IPS DF 19.7 (cell line): ENCODE results near the gene SUN5.
"Not testable (repeated sequence)": the region's sequence is repeated elsewhere in the genome, so short reads cannot be mapped to it uniquely, and the experiment has no call there.

Source experiments
- DNase-seq: peaks from one replicate; pipeline ENCODE4 v3.0.0-alpha.2; 2013; ENCODE audit warnings: low read depth, low spot score

SUN5 gene

GRCh38 chr20:32977281-32978008 is 26.8 kb downstream of the SUN5 start:
- DNase-seq = no peak

GRCh38 chr20:32976746-32977145 is 27.5 kb downstream of the SUN5 start:
- no peak for DNase-seq

- no peak for DNase-seq
These were observed 28.2 kb downstream of the SUN5 start for GRCh38 chr20:32975698-32976674.

DNA sequence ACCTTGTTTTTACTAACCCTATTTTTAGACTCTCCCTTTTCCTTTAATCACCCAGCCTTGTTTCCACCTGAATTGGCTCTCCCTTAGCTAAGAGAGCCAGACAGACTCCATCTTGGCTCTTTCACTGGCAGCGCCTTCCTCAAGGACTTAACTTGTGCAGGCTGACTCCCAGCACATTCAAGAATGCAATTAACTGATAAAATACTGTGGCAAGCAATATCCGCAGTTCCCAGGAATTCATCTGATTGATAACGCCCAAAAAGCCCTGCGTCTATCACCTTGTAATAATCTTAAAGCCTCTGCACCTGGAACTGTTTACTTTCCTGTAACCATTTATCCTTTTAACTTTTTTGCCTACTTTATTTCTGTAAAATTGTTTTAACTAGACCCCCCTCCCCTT is 29.1 kb downstream of the SUN5 start:
- not testable (repeated sequence) for DNase-seq

DNA sequence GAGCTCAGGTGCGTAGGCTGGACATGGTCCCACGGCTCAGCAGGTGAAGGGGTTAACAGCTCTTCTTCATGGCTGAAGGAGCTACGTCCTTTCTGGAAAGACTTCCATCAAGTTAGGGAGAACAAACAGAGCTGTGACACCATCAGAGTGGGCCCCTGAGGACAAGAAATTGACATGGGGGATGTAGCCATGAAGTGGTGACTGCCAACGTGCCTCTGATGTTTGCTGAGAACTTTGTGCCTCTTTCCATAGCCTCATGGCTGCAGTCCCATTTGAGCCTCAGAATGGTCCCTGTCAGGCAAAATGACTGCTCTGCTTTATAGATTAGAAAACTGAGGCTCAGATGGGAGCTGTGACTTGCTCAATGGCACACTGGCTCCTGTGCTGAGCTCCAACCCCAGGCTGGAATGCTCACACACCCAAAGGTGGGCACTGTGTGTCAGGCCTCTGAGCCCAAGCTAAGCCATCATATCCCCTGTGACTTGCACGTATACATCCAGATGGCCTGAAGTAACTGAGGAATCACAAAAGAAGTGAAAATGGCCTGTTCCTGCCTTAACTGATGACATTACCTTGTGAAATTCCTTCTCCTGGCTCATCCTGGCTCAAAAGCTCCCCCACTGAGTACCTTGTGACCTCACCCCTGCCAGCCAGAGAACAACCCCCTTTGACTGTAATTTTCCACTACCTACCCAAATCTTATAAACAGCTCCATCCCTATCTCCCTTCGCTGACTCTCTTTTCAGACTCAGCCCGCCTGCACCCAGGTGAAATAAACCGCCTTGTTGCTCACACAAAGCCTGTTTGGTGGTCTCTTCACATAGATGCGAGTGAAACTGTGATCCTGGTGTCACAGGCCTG is 29.8 kb downstream of the SUN5 start:
- DNase-seq = not testable (repeated sequence)

GRCh38 chr20:32973077-32973717 is 31.0 kb downstream of the SUN5 start:
- no peak for DNase-seq

- DNase-seq = no peak
These were observed 31.8 kb downstream of the SUN5 start for GRCh38 chr20:32972181-32973076.

DNA sequence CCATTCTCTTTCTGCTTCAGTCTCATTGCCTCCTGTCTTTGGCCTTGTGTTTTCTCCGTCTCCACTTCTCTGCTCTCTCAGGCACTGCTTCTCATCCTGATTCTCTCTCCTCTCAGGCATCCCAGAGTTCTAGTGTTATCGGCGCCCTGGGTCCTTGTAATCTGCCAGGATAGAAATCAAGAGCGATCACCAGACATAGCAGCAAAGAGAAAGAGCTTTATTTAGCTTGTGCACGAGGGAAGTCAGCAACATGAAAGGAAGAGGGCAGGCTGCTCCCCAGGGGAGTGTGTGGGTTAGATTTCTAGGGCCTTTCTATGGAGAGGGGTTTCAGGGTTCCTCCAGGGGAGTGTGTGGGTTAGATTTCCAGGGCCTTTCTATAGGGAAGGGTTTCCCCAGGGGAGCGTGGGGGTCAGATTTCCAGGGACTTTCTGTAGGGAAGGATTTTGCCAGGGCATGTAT is 32.5 kb downstream of the SUN5 start:
- no peak for DNase-seq

GRCh38 chr20:32970973-32971300 is 33.3 kb downstream of the SUN5 start:
- DNase-seq = no peak

DNA sequence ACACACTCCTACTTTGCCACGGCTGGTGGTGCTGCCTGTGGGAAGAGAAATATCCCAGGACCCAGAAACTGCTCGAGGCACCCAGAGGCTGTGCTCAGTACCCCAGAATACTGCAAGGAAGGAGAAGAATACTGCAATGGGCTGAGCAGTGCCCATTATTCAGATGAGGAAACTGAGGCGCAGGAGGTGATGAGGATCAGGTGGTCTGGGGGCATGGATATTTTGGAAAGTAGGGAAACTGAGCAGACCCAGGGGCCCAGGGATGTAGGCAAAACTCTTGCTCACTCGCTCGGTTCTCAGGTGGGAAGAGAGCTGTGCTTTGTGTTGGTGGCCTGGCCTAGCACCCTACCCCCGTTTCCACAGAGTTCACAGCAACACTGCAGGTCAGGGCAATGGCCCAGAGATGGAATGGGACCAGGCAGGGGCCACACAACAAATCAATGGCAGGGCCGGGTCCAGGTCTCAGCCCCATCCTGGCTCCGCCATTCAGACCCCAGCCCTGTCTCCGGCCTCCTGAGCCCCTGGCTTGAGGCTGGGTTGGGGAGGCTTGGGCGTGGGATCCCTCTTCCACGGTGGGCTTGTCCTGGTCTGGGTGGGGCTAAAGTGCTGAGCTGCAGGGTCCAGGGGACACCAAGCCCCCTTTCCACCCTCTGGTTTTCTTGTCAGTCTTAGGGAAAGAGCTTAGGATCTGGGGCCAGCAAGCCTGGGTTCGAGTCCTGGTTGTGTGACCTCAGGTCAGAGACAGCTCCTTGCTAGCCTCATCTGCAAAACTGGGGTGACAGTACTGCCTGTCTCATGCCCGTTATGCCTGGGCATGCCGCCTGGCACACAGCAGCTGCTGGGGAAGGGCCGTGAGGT is 33.9 kb downstream of the SUN5 start:
- no peak for DNase-seq

- DNase-seq = no peak
These were observed 34.7 kb downstream of the SUN5 start for GRCh38 chr20:32969356-32970114.

- no peak for DNase-seq
These were observed 35.6 kb downstream of the SUN5 start for GRCh38 chr20:32968478-32969241.

- no peak for DNase-seq
These were observed 36.2 kb downstream of the SUN5 start for GRCh38 chr20:32967961-32968457.

- DNase-seq = no peak
These were observed 37.1 kb downstream of the SUN5 start for GRCh38 chr20:32966881-32967781.

- DNase-seq = no peak
These were observed 37.9 kb downstream of the SUN5 start for GRCh38 chr20:32966382-32966781.

GRCh38 chr20:32965581-32966373 is 38.5 kb downstream of the SUN5 start:
- DNase-seq = no peak
